ENCODE data around the gene PABPC3. TPM values are rescaled to one million over a fixed set of nuclear protein-coding genes. Genes with fewer than 3 reads are reported as not detected.

PABPC3 gene
- total RNA-seq, 1 donor = under 0.01 TPM

- no peak overlapping the region for H3K4me3 ChIP-seq (ENCODE audit: low read depth, low read length)
- DNase-seq (ENCODE audit: low read depth) = no peak
- no peak for TF ChIP-seq CTCF (IDR thresholded peaks at IDR 0.05; ENCODE audit: insufficient read depth, low read depth, low read length)
These were observed 41.2 kb downstream of the PABPC3 start for GRCh38 chr13:25136880-25137787.

- no peak for TF ChIP-seq CTCF (IDR thresholded peaks at IDR 0.05; ENCODE audit: insufficient read depth, low read depth, low read length)
- DNase-seq (ENCODE audit: low read depth) = no peak
- no peak overlapping the region for H3K4me3 ChIP-seq (ENCODE audit: low read depth, low read length)
These were observed 41.8 kb downstream of the PABPC3 start for GRCh38 chr13:25137788-25138115.

- no peak for DNase-seq (ENCODE audit: low read depth)
- H3K4me3 ChIP-seq (ENCODE audit: low read depth, low read length) = no peak overlapping the region
- TF ChIP-seq CTCF (IDR thresholded peaks at IDR 0.05; ENCODE audit: insufficient read depth, low read depth, low read length) = no peak
These were observed 45.1 kb downstream of the PABPC3 start for GRCh38 chr13:25141042-25141441.

- TF ChIP-seq CTCF (IDR thresholded peaks at IDR 0.05; ENCODE audit: insufficient read depth, low read depth, low read length) = no peak
- DNase-seq (ENCODE audit: low read depth) = no peak
- H3K4me3 ChIP-seq (ENCODE audit: low read depth, low read length) = no peak overlapping the region
These were observed 47.8 kb downstream of the PABPC3 start for GRCh38 chr13:25143706-25144105.

DNA sequence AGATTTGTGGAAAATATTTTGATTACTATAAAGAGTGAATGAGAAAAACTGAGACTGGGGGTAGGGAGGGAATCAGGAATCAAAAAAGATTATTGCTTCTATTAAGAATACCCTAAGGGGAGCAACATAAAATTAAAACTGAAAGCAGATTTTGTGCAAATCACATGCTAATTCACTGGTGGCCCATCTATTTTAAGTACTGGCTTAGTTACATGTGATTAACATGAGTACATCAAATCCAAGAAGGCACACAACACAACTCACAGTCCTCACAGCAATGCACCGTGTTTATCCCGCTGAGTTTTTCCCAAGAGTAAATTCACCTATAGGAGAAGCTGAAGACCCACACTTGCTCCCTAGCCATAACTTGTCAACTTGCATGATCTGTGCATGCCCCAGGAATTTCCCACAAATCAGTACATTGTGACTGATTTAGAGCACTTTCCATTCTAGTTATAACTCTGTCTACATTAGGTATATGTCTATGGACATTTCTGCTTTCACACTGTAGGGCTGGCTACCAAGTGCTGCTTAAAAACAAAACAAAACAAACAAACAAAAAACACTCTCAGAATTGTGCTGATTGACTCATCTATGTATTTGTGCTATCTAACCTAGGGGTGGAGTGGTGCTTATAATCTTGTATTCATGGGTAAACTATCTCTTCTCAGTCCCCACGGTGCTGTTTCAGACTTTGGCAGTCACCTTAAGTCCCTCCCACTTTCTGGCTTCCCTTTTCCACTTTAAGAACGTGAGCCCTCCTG is 51.9 kb downstream of the PABPC3 start:
- no peak for TF ChIP-seq CTCF (IDR thresholded peaks at IDR 0.05; ENCODE audit: insufficient read depth, low read depth, low read length)
- H3K4me3 ChIP-seq (ENCODE audit: low read depth, low read length) = no peak overlapping the region
- DNase-seq (ENCODE audit: low read depth) = no peak

GRCh38 chr13:25148402-25148771 is 52.5 kb downstream of the PABPC3 start:
- DNase-seq (ENCODE audit: low read depth) = no peak
- no peak for TF ChIP-seq CTCF (IDR thresholded peaks at IDR 0.05; ENCODE audit: insufficient read depth, low read depth, low read length)
- H3K4me3 ChIP-seq (ENCODE audit: low read depth, low read length) = no peak overlapping the region

Small RNA genes lying within 50 kb of the gene (small RNA-seq; reads per million reads assigned to genes)
- gene AL359757.2 = not detected

Other genes starting within 250 kb of the PABPC3 start
- gene AMER2, start 76.2 kb downstream of the PABPC3 start, total RNA-seq = not detected in 2 replicates
- 28.3 and 41.9 TPM in 2 replicates for gene MTMR6, start 191.4 kb downstream of the PABPC3 start, total RNA-seq
- gene NUP58, start 205.5 kb downstream of the PABPC3 start, total RNA-seq = 67.6 and 96.3 TPM in 2 replicates